ENCODE results near the gene NTRK3. TPM values are rescaled to one million over a fixed set of nuclear protein-coding genes. Genes with fewer than 3 reads are reported as not detected.

Gene NTRK3
- polyA plus RNA-seq, 1 donor: 3.2 TPM

DNA sequence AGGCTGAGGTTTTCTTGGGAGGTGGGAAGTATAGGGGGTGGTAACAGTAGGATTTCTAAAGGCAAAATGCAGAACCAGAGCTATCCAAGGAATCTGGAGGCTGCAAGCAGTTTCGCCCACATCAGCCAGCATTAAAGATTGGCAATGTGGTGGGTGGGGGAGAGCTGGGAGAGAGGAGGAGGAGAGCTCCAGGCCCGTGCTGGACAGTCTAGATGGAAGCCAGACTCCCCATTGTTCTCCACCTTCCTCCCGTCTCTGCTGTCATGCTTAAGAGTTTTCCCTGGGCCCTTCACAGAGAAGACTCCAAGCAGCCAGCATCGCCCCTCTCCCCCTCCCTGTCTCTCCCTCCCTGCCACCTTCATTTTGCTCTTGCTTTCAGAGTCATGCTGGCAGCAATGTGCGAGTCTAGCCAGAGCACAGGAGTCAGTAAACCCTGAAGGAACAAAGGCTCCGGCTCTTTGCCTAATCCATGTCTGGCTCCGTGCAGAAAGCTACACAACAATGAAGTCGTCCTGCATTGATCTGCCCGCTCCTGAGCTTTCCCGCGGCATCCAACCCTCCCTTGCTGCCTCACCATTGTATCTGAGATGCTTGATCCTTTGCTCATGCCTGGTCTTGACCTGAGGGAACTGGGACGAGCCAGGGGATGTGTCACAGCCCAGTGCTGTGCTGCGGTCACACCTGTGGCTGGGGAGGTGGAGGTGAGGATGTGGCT is 282.9 kb downstream of the NTRK3 start:
- no peak for DNase-seq

DNA sequence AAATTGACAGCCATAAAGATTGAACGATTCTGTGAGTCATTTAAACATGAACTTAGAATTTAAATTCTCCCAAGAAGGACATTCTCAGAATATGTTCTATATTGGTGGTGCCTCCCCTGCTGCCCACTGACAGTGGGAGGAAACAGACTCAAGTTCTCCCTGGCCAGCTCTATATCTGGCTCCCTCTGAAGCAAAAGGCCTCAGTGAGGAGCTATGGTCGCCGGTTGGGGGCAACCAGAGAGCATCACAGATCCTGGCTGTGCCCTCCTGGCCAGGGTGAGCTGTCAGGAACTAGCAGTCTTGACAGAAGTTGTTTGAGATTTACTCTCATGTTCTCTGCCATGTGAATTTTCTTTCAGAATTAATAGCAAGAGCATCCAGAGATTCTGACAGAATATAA is 285.5 kb downstream of the NTRK3 start:
- DNase-seq: no peak

DNA sequence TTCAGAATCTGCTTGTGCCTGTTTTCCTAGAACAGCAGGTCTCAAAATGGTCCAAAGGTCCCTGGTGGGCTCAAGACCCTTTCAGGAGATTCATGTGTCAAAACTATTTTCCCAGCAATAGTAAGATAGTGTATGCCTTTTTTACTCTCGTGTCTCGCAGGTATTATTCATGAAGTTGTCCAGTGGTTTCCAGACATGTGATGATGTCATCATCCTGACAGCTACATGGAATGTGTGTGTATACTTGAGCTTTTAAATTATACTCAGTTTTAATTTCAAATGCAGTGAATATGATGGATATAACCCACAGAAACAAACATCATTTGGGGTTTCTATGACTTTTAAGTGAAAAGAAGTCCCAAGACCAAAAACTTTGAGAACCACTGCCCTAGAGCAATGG is 288.6 kb downstream of the NTRK3 start:
- no peak for DNase-seq

DNA sequence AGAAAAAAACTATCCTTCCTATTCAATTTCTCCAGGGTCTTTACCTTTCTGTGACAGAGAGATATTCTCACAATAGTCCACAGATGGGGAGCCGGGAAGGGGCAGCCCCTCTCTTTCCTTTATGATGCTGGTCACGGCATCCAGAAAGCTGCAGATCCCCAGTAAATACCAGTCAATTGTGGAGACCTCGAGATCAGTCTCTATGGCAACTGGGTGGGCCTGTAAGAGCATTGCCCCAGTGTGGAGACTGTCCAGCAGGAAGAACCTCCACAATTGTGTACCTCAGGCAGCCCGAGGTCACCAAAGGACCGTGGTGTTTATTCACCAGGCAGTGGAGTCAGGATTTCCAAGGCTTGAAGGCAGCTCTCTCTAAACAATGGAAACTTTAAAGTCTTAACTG is 291.2 kb downstream of the NTRK3 start:
- no peak for DNase-seq

GRCh38 chr15:87962428-87962827 is 294.1 kb downstream of the NTRK3 start:
- DNase-seq: no peak

GRCh38 chr15:87961851-87962420 is 294.6 kb downstream of the NTRK3 start:
- no peak for DNase-seq

DNA sequence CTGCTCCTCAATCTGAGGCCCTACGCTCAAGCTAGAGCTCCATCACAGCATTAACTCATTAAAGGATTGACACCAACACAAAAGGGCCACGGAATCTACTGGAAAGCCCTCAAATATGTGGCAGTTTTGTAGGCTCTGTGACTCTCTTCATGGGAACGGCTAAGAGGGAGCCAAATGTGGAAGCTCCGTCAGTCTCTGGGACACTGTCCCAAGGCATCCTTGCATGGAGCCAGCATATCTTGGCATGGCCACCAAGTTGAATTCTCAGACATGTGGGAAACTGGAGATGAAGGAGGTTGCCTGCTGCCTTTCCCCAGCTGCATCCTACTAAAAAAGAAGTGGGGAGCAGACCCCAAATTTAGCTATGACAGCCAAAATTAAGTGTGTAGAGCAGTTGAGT is 296.9 kb downstream of the NTRK3 start:
- DNase-seq: no peak

DNA sequence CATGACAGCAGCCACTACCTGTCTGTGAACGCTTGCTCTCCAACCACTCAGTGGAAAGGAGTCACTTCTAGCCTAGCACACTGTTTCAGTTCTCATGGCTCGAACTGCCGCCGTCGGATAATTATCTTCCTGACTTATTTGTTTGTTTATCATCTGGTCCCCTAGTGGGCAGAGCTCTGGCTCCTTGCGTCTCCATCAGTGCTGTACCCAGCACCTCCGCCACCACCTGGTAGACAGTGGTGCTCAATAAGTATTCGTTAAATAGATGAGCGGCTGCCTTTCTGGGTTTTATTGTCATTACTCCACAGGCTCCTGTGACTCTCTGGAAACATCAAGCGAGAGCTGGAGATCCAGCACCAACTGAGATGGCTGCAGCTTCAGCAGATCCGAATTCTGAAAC is 297.5 kb downstream of the NTRK3 start:
- DNase-seq: no peak

DNA sequence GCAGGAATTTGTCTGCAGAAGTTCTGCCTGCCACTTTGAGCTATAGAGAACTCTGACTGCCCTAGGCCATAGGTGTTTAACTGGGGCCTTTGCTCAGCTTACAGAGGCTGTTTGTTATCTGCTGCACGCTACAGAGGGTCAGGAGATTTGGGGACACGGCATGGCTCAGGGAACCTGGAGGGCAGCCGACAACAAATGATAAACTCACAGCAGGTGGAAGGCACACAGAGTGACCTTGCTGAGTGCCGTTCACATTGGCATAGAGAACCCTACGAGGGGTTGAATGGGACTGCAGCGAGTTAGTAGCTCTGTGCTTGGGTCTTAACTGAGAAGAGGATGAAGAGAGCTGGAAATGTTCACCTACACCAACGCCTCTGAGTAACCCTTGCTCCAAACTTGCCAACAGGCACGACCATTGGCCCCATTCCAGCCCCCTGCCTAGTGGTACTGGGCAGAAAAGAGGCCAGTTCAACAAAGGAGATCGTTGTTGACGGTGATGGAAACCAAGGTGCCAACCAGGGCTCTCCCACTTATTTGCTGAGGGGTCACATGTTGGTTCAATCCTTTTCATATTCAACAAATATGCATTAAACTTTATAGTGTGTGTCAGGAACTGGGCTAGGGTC is 301.1 kb downstream of the NTRK3 start:
- DNase-seq: no peak

GRCh38 chr15:87954793-87955192 is 301.7 kb downstream of the NTRK3 start:
- DNase-seq: no peak

- no peak for DNase-seq
Measured at GRCh38 chr15:87952736-87953287, 303.7 kb downstream of the NTRK3 start.

- no peak for DNase-seq
Measured at GRCh38 chr15:87949575-87950223, 306.8 kb downstream of the NTRK3 start.

DNA sequence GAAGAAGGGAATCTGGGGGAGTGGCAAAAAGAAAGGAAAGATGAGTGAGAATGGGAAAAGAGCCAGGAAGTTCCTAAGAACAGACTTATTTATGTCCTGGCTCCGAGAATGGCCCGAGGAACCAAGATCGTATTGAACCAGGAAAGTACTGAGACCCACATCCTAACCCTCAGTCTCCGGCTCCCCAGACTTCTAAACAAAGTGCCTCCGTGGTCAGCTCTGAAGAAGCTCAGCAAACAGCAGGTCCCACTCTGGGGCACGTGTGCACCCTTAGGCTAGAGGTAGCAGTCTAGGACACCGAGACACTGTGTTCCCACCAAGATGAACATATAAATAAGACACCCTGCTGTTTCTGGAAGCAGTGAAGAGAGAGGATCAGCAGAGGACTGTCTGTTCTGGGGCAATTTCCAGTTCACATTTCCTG is 307.4 kb downstream of the NTRK3 start:
- no peak for DNase-seq

DNA sequence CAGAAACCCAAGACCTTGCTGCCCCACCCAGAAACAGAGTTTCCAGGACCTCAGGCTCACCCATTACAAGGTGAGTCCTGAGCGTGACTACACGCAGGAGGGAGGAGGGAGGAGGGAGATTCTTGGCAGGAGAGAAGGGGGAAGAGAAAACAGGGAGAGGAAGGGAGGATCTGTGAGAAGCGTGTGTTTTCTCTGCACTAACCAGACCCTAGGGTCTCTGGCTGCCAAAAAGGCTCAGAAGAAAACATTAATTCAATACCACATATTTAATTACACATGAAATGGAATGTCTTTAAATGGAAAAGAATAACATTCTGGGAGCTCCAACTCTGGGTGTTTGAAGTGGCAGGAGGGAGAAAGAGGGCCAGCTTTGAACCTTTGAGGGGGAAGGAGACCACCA is 309.0 kb downstream of the NTRK3 start:
- no peak for DNase-seq

- DNase-seq: no peak
Measured at GRCh38 chr15:87945246-87945645, 311.3 kb downstream of the NTRK3 start.

GRCh38 chr15:87944691-87945090 is 311.8 kb downstream of the NTRK3 start:
- DNase-seq: peak; percentile 36

GRCh38 chr15:87944050-87944449 is 312.5 kb downstream of the NTRK3 start:
- peak; percentile 38 for DNase-seq

DNA sequence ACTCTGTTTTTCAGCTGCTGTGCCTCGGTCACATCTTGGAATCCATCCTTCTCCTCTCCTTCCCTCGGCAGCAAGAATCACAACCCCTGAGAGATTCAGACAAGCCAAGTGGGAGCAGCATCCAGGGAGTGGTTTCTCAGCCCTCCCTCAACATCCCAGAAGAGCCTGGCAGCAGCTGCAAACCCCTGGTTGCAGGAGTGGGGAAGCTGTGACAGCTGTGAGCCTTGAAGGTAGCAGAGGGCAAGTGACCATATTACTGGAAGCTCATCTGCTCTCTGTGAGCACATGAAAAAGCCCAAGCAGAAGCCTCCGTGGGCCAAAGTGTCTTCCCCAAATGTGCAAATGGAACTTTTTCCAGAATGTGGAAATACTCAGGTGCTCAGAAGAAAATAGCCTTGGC is 312.9 kb downstream of the NTRK3 start:
- DNase-seq: no peak

GRCh38 chr15:87942316-87942715 is 314.2 kb downstream of the NTRK3 start:
- DNase-seq: no peak

- DNase-seq: no peak
Measured at GRCh38 chr15:87941606-87942005, 314.9 kb downstream of the NTRK3 start.

DNA sequence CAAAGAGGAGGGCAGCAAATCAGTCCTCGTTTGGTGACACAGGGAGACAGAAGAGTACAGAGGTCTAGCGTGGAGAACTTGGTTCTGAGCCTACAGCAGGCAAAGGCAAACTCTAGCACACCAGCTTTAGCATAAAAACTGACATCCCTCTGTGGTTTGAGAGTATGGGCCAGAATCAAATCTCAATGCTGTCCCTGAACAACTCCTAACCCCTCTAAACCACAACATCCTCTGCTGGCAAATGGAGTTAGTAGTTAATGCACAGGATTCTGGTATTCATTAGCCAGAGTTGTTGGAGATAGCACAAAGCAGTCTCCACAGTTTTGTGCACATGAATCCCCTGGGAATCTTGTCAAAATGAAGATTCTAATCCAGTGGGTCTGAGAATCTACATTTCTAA is 315.8 kb downstream of the NTRK3 start:
- no peak for DNase-seq

GRCh38 chr15:87939848-87940457 is 316.6 kb downstream of the NTRK3 start:
- DNase-seq: no peak

DNA sequence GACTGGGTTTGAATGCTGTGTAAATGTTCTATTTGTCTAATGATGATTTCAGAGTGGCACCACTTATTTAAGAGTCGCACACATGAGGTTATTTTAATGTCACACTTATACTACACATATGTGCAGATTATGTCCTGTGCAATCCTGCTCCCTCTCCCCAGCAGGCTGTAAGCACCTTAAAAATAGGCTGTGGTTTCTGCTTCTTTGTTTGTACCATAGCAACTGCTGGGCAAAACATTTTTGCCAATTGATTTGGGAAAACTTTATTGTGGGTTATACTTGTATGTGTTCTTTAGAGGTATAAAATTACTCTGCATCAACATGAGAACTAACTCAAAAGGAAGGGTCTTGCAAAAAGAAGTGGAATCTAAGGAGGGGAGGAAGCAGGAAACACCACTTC is 318.5 kb downstream of the NTRK3 start:
- DNase-seq: no peak

Data from hindlimb muscle (tissue), 1 donor.